ENCODE data around the gene PIP5K1C. TPM values are rescaled to one million over a fixed set of nuclear protein-coding genes. Genes with fewer than 3 reads are reported as not detected.

PIP5K1C gene
- total and polyA plus RNA-seq, 2 donors (not counting 1 experiment from before 2014, with no cell fraction given), result 10.4 to 46.7 TPM

- DNase-seq, result no peak
- no peak overlapping the region for H3K4me3 ChIP-seq (ENCODE audit: control extremely low read depth in 1 of 5, extremely low read depth in 1 of 5, insufficient read depth in 1 of 5, low read depth in 2 of 5, low read length in 4 of 5)
- H3K4me1 Mint-ChIP-seq, result peaks cover 12% of the 10 kb centered on the region
- no peak overlapping the region for H2AFZ ChIP-seq (ENCODE audit: insufficient read depth, low read depth, low read length, poor library complexity, severe bottlenecking)
- no peak overlapping the region for H3K27ac Mint-ChIP-seq
- no peaks in the 10 kb centered on the region for H3K9me3 Mint-ChIP-seq (ENCODE audit: insufficient read depth)
- peaks cover 35 to 41% of the 10 kb centered on the region in 2 donors for H3K4me1 ChIP-seq (ENCODE audit: control insufficient read depth in 2 of 2, insufficient read depth in 2 of 2, low read length in 2 of 2)
- ATAC-seq (ENCODE audit: low read depth), result no peak
- no peaks in the 10 kb centered on the region for H3K27me3 Mint-ChIP-seq
- intact Hi-C loops (cut with micrococcal nuclease), result no loop called here
- ChIA-PET POLR2A (no interaction called here), CTCF (interaction anchor here (0.6 to 1.3 kb wide), 3 partner anchors 16 to 85 kb away, joined by 3 read pairs; no protein-coding TSS in a partner anchor)
- no peak overlapping the region for H3K4me2 ChIP-seq (replicated peaks; ENCODE audit: low read depth, low read length, poor library complexity, severe bottlenecking)
- TF ChIP-seq CTCF (IDR thresholded peaks at IDR 0.05) (no peak), EZH2 (IDR thresholded peaks at IDR 0.05; ENCODE audit: borderline replicate concordance, insufficient read depth, low read depth, low read length, poor library complexity, severe bottlenecking) (no peak)
- no peaks in the 10 kb centered on the region for H4K20me1 ChIP-seq (ENCODE audit: control insufficient read depth, insufficient read depth, low read length, poor library complexity, severe bottlenecking)
- WGBS (ENCODE audit: insufficient coverage), result 95% methylated on average over 23 of the region's 23 CpGs
- H3K79me2 ChIP-seq (ENCODE audit: control insufficient read depth, insufficient read depth, low read length), result peaks cover 7% of the 10 kb centered on the region
- H3K27me3 ChIP-seq (replicated peaks in 1 of 4; ENCODE audit: control extremely low read depth in 1 of 4, control insufficient read depth in 3 of 4, insufficient read depth in 4 of 4, low read length in 3 of 4), result peaks cover 0 to 4% (median 0%) of the 10 kb centered on the region in 4 experiments
- peaks cover 0 to 20% (median 0%) of the 10 kb centered on the region in 3 donors for H3K9me3 ChIP-seq (ENCODE audit: control extremely low read depth in 1 of 3, control insufficient read depth in 2 of 3, insufficient read depth in 1 of 3, low read length in 2 of 3)
- no peaks in the 10 kb centered on the region for H3K36me3 ChIP-seq (replicated peaks in 1 of 2; ENCODE audit: control extremely low read depth in 1 of 2, control insufficient read depth in 1 of 2, extremely low read depth in 1 of 2, insufficient read depth in 2 of 2, low read length in 1 of 2)
- H3K27ac ChIP-seq (ENCODE audit: low read length in 2 of 2), result no peak overlapping the region
- H3K4me3 Mint-ChIP-seq, result no peak overlapping the region
- no peak overlapping the region for H3K9ac ChIP-seq (ENCODE audit: low read length)
Observed at GRCh38 chr19:3603121-3603811, 97.0 kb downstream of the PIP5K1C start.

DNA sequence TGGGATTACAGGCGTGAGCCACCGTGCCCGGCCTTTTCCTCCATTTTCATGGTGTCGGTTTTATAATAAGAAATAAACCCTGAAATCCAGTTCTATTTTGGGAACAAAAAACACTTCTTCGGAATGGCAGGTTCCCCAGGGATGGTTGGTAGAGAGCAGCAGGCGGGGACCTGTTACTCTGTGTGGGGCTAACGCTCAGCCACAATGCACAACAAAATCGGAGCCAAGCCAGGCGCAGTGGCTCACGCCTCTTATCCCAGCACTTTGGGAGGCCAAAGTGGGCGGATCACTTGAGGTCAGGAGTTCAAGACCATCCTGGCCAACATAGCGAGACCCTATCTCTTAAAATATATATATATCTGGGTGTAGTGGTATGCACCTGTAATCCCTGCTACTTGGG lies 99.2 kb downstream of the PIP5K1C start:
- Mint-ChIP-seq H3K4me1 (no peaks in the 10 kb centered on the region), H3K9me3 (ENCODE audit: insufficient read depth) (no peaks in the 10 kb centered on the region), H3K27me3 (no peaks in the 10 kb centered on the region), H3K27ac (no peak overlapping the region), H3K4me3 (no peak overlapping the region)
- H3K4me2 ChIP-seq (replicated peaks; ENCODE audit: low read depth, low read length, poor library complexity, severe bottlenecking), result no peak overlapping the region
- H3K36me3 ChIP-seq (replicated peaks in 1 of 2; ENCODE audit: control extremely low read depth in 1 of 2, control insufficient read depth in 1 of 2, extremely low read depth in 1 of 2, insufficient read depth in 2 of 2, low read length in 1 of 2), result no peaks in the 10 kb centered on the region
- no peak overlapping the region for H3K27ac ChIP-seq (ENCODE audit: low read length in 2 of 2)
- DNase-seq (no peak), ATAC-seq (ENCODE audit: low read depth) (no peak)
- H2AFZ ChIP-seq (ENCODE audit: insufficient read depth, low read depth, low read length, poor library complexity, severe bottlenecking), result no peak overlapping the region
- ChIA-PET CTCF (no interaction called here), POLR2A (interaction anchor here (0.7 kb wide), 1 partner anchor 10 kb away, joined by 3 read pairs; no protein-coding TSS in a partner anchor)
- H3K4me3 ChIP-seq (ENCODE audit: control extremely low read depth in 1 of 5, extremely low read depth in 1 of 5, insufficient read depth in 1 of 5, low read depth in 2 of 5, low read length in 4 of 5), result no peak overlapping the region
- no peak overlapping the region for H3K9ac ChIP-seq (ENCODE audit: low read length)
- 96% methylated on average over 5 of the region's 12 CpGs for WGBS (ENCODE audit: insufficient coverage)
- H3K9me3 ChIP-seq (ENCODE audit: control extremely low read depth in 1 of 3, control insufficient read depth in 2 of 3, insufficient read depth in 1 of 3, low read length in 2 of 3), result peaks cover 0 to 9% (median 0%) of the 10 kb centered on the region in 3 donors
- H3K27me3 ChIP-seq (replicated peaks in 1 of 4; ENCODE audit: control extremely low read depth in 1 of 4, control insufficient read depth in 3 of 4, insufficient read depth in 4 of 4, low read length in 3 of 4), result no peaks in the 10 kb centered on the region
- H4K20me1 ChIP-seq (ENCODE audit: control insufficient read depth, insufficient read depth, low read length, poor library complexity, severe bottlenecking), result no peaks in the 10 kb centered on the region
- peaks cover 18 to 20% of the 10 kb centered on the region in 2 donors for H3K4me1 ChIP-seq (ENCODE audit: control insufficient read depth in 2 of 2, insufficient read depth in 2 of 2, low read length in 2 of 2)
- intact Hi-C loops (cut with micrococcal nuclease), result no loop called here
- TF ChIP-seq EZH2 (IDR thresholded peaks at IDR 0.05; ENCODE audit: borderline replicate concordance, insufficient read depth, low read depth, low read length, poor library complexity, severe bottlenecking) (no peak), CTCF (IDR thresholded peaks at IDR 0.05) (no peak)
- H3K79me2 ChIP-seq (ENCODE audit: control insufficient read depth, insufficient read depth, low read length), result peaks cover 6% of the 10 kb centered on the region

All from B cell (primary cell).